ENCODE results near the gene TRIM25. TPM values are rescaled to one million over a fixed set of nuclear protein-coding genes. Genes with fewer than 3 reads are reported as not detected.

Gene TRIM25
- total and polyA plus RNA-seq, 9 donors, result 12.5 to 71.7 (median 45.9) TPM

- H3K36me3 ChIP-seq, result no peaks in the 10 kb centered on the region
- H3K27me3 ChIP-seq, result no peaks in the 10 kb centered on the region
- no peaks in the 10 kb centered on the region for H3K9me3 ChIP-seq
- intact Hi-C loops (cut with DNase I), result loop anchor here in 3 of 4 donors (10.0 kb wide), 2 partner anchors 56 to 116 kb away; no protein-coding TSS in a partner anchor
- no peak for TF ChIP-seq POLR2A (IDR thresholded peaks at IDR 0.05)
- TF ChIP-seq EP300 (IDR thresholded peaks at IDR 0.05), result no peak
- TF ChIP-seq CTCF (IDR thresholded peaks at IDR 0.05), result no peak
- H3K4me1 ChIP-seq (ENCODE audit: insufficient read depth), result no peaks in the 10 kb centered on the region
- DNase-seq, result no peak
- no peak overlapping the region for H3K4me3 ChIP-seq
- H3K27ac ChIP-seq, result no peak overlapping the region
- WGBS, 3 donors, result 89 to 95% (median 94%) methylated on average over 2 of the region's 2 CpGs
Measured at GRCh38 chr17:56930739-56931337, 17.0 kb upstream of the TRIM25 start.

DNA sequence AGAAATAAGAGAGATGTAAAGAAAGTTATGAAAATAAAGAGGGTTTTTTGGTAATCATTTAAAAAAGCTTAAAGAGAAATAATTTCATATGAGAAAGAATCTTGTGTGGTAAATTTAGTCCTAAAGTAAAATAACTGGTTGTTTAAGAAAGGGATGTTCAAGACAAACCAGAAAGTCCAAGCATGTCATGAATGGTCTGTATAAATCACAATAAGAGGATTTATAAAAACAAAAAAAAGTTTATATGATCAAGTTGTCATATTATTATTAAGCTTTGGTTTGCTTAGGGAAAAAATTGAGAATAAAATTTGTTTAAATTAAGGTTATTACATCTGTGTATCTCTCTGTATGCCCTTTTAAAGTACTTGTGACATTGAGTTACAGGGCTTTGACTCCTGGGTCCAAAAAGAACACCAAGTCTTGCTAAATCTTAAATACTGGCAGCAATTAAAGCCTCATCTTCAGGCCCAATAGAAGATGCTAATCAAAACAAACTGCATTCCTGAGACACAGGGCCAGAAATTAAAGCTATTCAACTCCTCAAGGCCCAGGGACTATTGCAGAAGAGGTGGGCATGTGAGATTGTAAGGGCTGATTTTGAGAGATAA is 15.6 kb upstream of the TRIM25 start:
- Histone ChIP-seq H3K9me3 (no peaks in the 10 kb centered on the region), H3K4me3 (no peak overlapping the region), H3K4me1 (ENCODE audit: insufficient read depth) (no peaks in the 10 kb centered on the region), H3K36me3 (no peaks in the 10 kb centered on the region), H3K27me3 (no peaks in the 10 kb centered on the region), H3K27ac (no peak overlapping the region)
- intact Hi-C loops (cut with DNase I), result no loop called here
- TF ChIP-seq POLR2A (IDR thresholded peaks at IDR 0.05) (no peak), EP300 (IDR thresholded peaks at IDR 0.05) (no peak), CTCF (IDR thresholded peaks at IDR 0.05) (no peak)
- DNase-seq, result no peak

GRCh38 chr17:56928586-56928985 is 14.7 kb upstream of the TRIM25 start:
- Histone ChIP-seq H3K27me3 (no peaks in the 10 kb centered on the region), H3K9me3 (no peaks in the 10 kb centered on the region), H3K36me3 (no peaks in the 10 kb centered on the region), H3K27ac (no peak overlapping the region), H3K4me3 (no peak overlapping the region), H3K4me1 (ENCODE audit: insufficient read depth) (no peaks in the 10 kb centered on the region)
- intact Hi-C loops (cut with DNase I), result no loop called here
- WGBS, 3 donors, result 75 to 93% (median 85%) methylated on average over 2 of the region's 2 CpGs
- DNase-seq, result no peak
- TF ChIP-seq EP300 (IDR thresholded peaks at IDR 0.05) (no peak), CTCF (IDR thresholded peaks at IDR 0.05) (no peak), POLR2A (IDR thresholded peaks at IDR 0.05) (no peak)

DNA sequence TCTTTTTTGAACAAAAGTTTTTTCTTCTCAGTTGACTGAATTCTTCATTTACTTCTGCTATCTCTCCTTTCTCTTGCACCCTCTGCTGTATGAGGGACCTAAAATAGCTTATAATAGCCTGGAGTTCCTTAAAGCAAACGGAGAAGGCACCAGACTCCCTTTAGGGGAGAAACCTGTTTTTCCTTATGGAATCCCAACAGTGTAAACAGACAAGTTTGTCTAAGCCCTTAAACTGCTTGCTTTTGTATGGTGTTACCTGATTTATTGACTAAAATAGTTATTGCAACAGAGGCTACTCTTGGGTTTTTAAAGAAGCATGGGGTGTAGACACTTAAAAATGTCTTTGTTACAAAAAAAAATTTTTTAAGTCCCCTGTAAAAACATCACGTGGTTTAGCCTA is 12.9 kb upstream of the TRIM25 start:
- intact Hi-C loops (cut with DNase I), result no loop called here
- WGBS, 3 donors, result 48 to 62% (median 58%) methylated on average over 2 of the region's 2 CpGs
- no peaks in the 10 kb centered on the region for H3K9me3 ChIP-seq
- no peak overlapping the region for H3K4me3 ChIP-seq
- no peaks in the 10 kb centered on the region for H3K4me1 ChIP-seq (ENCODE audit: insufficient read depth)
- no peaks in the 10 kb centered on the region for H3K36me3 ChIP-seq
- H3K27me3 ChIP-seq, result no peaks in the 10 kb centered on the region
- DNase-seq, result no peak
- H3K27ac ChIP-seq, result no peak overlapping the region
- TF ChIP-seq EP300 (IDR thresholded peaks at IDR 0.05) (no peak), POLR2A (IDR thresholded peaks at IDR 0.05) (no peak), CTCF (IDR thresholded peaks at IDR 0.05) (no peak)

Data from ovary (tissue), 9 donors.